MCF 10A (cell line): ENCODE measurements around the gene DLG2. TPM values are rescaled to one million over a fixed set of nuclear protein-coding genes. Genes with fewer than 3 reads are reported as not detected.

ENCODE experiments used
- BruUV-seq: library from RNA; stranded (reverse); fragments of 400-500 nt; replicated peaks from 2 replicates; lab custom pipeline; 2021; lab: Mats Ljungman, UMichigan
- CTCF ChIA-PET: fragments of 300-600 bp; sonication (Branson Sonifier 250); formaldehyde crosslinking; extraction: SDS; loops from one replicate; lab custom pipeline; 2021; ENCODE audit warnings: antibody characterized with exemption, inconsistent platforms; lab: Yijun Ruan, JAX
- POLR2A ChIA-PET: fragments of 300-600, 350-650 bp; sonication (Branson Sonifier 250); formaldehyde crosslinking; extraction: SDS; loops from one replicate; lab custom pipeline; 2020; ENCODE audit warnings: antibody characterized with exemption, inconsistent platforms; lab: Yijun Ruan, JAX
- DNase-seq: peaks from one replicate; pipeline ENCODE4 v3.0.0-alpha.2; 2018; ENCODE audit not compliant: unreplicated experiment
- H3K27ac Mint-ChIP-seq: one replicate; pipeline ENCODE4 v1.8.0; 2022; ENCODE audit warnings: mild to moderate bottlenecking, low read depth, mixed read lengths; ENCODE audit not compliant: unreplicated experiment
- H3K27me3 Mint-ChIP-seq: one replicate; pipeline ENCODE4 v1.8.0; 2022; ENCODE audit warnings: mixed read lengths; ENCODE audit not compliant: insufficient read depth, unreplicated experiment
- H3K36me3 Mint-ChIP-seq: one replicate; pipeline ENCODE4 v1.8.0; 2022; ENCODE audit warnings: mild to moderate bottlenecking, moderate library complexity, mixed read lengths; ENCODE audit not compliant: insufficient read depth, unreplicated experiment
- H3K4me1 Mint-ChIP-seq: one replicate; pipeline ENCODE4 v1.8.0; 2022; ENCODE audit warnings: mixed read lengths; ENCODE audit not compliant: insufficient read depth, unreplicated experiment
- H3K4me3 Mint-ChIP-seq: one replicate; pipeline ENCODE4 v1.8.0; 2022; ENCODE audit warnings: mild to moderate bottlenecking, moderate library complexity, mixed read lengths; ENCODE audit not compliant: unreplicated experiment
- H3K9me3 Mint-ChIP-seq: one replicate; pipeline ENCODE4 v1.8.0; 2022; ENCODE audit warnings: mixed read lengths; ENCODE audit not compliant: unreplicated experiment
- CTCF ChIP-seq: fragments of 200-600 bp; IDR thresholded peaks from one replicate; pipeline ENCODE4 v1.8.0; 2022; ENCODE audit warnings: antibody characterized with exemption, mild to moderate bottlenecking; ENCODE audit not compliant: unreplicated experiment
- intact Hi-C: fragments of 100-400 bp; cut with micrococcal nuclease; formaldehyde crosslinking; loops from 2 replicates; pipeline ENCODE4 v1.14.1; 2022
- total RNA-seq: library from RNA; stranded (reverse); gene quantifications from 2 replicates; pipeline ENCODE4 v1.2.3, GENCODE V29; 2022

The DLG2 gene
- total RNA-seq, 1 experiment from 2014 or later = 0.26 TPM

GRCh38 chr11:83493034-83493433 lies 2134.1 kb downstream of the DLG2 start:
- H3K4me1 Mint-ChIP-seq = no peaks in the 10 kb centered on the region
- ChIA-PET POLR2A (no interaction called here), CTCF (no interaction called here)
- H3K27me3 Mint-ChIP-seq = peaks cover 50% of the 10 kb centered on the region
- no peak overlapping the region for H3K4me3 Mint-ChIP-seq
- BruUV-seq = no TSS peak
- intact Hi-C loops = no loop called here
- no peak overlapping the region for H3K27ac Mint-ChIP-seq
- H3K9me3 Mint-ChIP-seq = no peaks in the 10 kb centered on the region
- no peak for TF ChIP-seq CTCF
- H3K36me3 Mint-ChIP-seq = no peaks in the 10 kb centered on the region
- no peak for DNase-seq

DNA sequence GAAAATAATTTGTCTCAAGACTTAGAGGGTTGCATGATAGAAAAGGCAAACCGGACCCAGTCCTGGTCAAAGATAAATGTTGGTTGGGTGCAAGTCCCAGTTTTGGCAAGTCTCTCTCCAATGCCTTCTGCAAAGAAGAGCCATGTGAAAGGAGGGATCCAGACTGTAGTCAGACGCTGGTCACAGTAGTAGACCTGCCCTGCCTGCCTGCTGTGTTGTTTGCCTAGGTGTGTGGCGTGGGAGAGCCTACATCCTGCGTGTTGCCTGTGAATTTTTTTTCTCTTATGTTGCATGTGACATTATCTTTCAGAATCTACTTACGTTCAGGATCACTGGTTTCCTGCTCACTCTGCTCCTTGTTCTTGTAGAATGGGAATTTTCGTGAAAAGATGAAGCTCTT lies 2143.3 kb downstream of the DLG2 start:
- POLR2A ChIA-PET = no interaction called here
- intact Hi-C loops = no loop called here

DNA sequence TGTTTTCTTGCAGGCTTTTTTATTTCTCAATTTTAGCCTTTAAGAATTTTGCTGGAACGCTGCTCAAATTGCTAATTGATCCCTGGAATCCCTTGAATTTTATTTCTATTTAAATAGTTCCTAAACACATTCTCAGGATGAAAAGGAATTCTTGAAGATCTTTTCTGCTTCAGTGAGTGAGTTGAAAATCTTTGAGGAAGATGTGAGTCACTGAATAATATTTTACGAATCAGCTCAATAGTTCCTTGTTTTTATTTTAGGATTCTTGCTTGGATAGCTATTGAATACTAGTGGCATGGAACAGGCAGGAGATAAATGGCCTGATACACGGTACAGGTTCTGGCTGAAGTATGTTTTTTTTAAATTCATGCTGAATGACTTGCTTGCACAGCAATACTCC lies 2146.3 kb downstream of the DLG2 start:
- no peak for DNase-seq
- no peak overlapping the region for H3K27ac Mint-ChIP-seq
- no peaks in the 10 kb centered on the region for H3K9me3 Mint-ChIP-seq
- intact Hi-C loops = no loop called here
- ChIA-PET POLR2A (no interaction called here), CTCF (no interaction called here)
- TF ChIP-seq CTCF = no peak
- no peak overlapping the region for H3K4me3 Mint-ChIP-seq
- H3K27me3 Mint-ChIP-seq = peaks cover 63% of the 10 kb centered on the region
- no peaks in the 10 kb centered on the region for H3K4me1 Mint-ChIP-seq
- no TSS peak for BruUV-seq
- H3K36me3 Mint-ChIP-seq = no peaks in the 10 kb centered on the region

More for the DNA sequence above, 2143.3 kb downstream of the DLG2 start:
- Mint-ChIP-seq H3K27ac (no peak overlapping the region), H3K4me3 (no peak overlapping the region), H3K27me3 (peaks cover 51% of the 10 kb centered on the region), H3K4me1 (no peaks in the 10 kb centered on the region), H3K9me3 (no peaks in the 10 kb centered on the region), H3K36me3 (no peaks in the 10 kb centered on the region)
- no TSS peak for BruUV-seq
- TF ChIP-seq CTCF = no peak
- CTCF ChIA-PET = interaction anchor here (0.9 kb wide), 1 partner anchor 332 kb away, joined by 3 read pairs; no protein-coding TSS in a partner anchor
- DNase-seq = no peak

DNA sequence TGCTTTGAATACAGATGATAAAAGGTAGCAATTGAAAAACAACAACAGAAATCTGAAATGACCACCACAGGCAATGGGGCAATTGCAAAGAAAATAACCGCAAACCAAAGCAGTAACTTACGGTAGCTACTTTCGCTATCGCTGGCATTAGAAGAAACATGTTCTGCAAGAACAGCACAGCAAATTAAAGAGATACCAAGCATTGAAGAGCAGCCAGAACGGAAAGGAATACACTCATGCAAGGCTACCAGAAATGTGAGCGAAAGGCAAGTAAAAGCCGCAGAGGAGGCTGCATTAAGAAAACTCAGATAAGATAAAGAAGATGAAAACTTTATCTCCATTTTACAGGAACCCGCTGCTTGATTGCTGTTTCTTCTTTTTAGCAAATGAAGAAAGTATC lies 2146.9 kb downstream of the DLG2 start:
- DNase-seq = no peak
- intact Hi-C loops = no loop called here
- Mint-ChIP-seq H3K9me3 (no peaks in the 10 kb centered on the region), H3K4me3 (no peak overlapping the region), H3K36me3 (no peaks in the 10 kb centered on the region), H3K4me1 (no peaks in the 10 kb centered on the region), H3K27me3 (peaks cover 69% of the 10 kb centered on the region), H3K27ac (no peak overlapping the region)
- ChIA-PET CTCF (no interaction called here), POLR2A (no interaction called here)
- BruUV-seq = no TSS peak
- no peak for TF ChIP-seq CTCF
